Keratinocyte (primary cell): ENCODE results near the gene INSR. TPM values are rescaled to one million over a fixed set of nuclear protein-coding genes. Genes with fewer than 3 reads are reported as not detected.
A peak's percentile ranks its signal among the peaks of the same experiment; 100 is the strongest.

Experiments used
- DNase-seq: peaks from one replicate; pipeline ENCODE4 v3.0.0-alpha.2; 2011; ENCODE audit warnings: low read depth, missing footprints, low spot score
- FAIRE-seq: peaks from 2 replicates; lab custom pipeline; 2011; peaks lifted over from hg19 to GRCh38; lab: Jason Lieb, UNC
- H2AFZ ChIP-seq: 2 replicates; pipeline ENCODE4 v1.6.0; 2012; ENCODE audit warnings: low read length, control low read depth, inconsistent platforms; ENCODE audit not compliant: control insufficient read depth
- H3K27ac ChIP-seq: 2 replicates; pipeline ENCODE4 v1.5.1; 2011; ENCODE audit warnings: low read length; ENCODE audit not compliant: control insufficient read depth, insufficient read depth
- H3K27me3 ChIP-seq: 3 replicates; pipeline ENCODE4 v1.6.0; 2011; ENCODE audit warnings: low read length; ENCODE audit not compliant: control insufficient read depth, insufficient read depth; ENCODE audit errors: extremely low read depth
- H3K36me3 ChIP-seq, 2 experiments: 2 replicates in 1 of 2; 3 replicates in 1 of 2; pipeline ENCODE4 v1.5.1; 2011; ENCODE audit warnings: low read length in 2 of 2, mild to moderate bottlenecking in 1 of 2; ENCODE audit not compliant: control insufficient read depth in 2 of 2, insufficient read depth in 2 of 2; ENCODE audit errors: extremely low read depth in 1 of 2
- H3K4me1 ChIP-seq: 3 replicates; pipeline ENCODE4 v1.5.1; 2011; ENCODE audit warnings: low read length; ENCODE audit not compliant: control insufficient read depth, insufficient read depth; ENCODE audit errors: extremely low read depth
- H3K4me2 ChIP-seq: 3 replicates; pipeline ENCODE4 v1.6.0; 2011; ENCODE audit warnings: low read depth, low read length; ENCODE audit not compliant: control insufficient read depth, insufficient read depth; ENCODE audit errors: extremely low read depth
- H3K4me3 ChIP-seq, 3 experiments: fragments of 200-600 bp in 1 of 3; sonication (generic) in 1 of 3; 2 replicates in 2 of 3; 3 replicates in 1 of 3; pipeline ENCODE4 v1.5.1; 2011 to 2016; ENCODE audit warnings: low read length in 3 of 3, mild to moderate bottlenecking in 3 of 3, control low read depth in 2 of 3, inconsistent platforms in 1 of 3, low read depth in 1 of 3, mixed read lengths in 1 of 3, mixed run types in 1 of 3, moderate library complexity in 1 of 3; ENCODE audit not compliant: control insufficient read depth in 2 of 3, insufficient read depth in 2 of 3; ENCODE audit errors: extremely low read depth in 1 of 3
- H3K79me2 ChIP-seq: 2 replicates; pipeline ENCODE4 v1.6.0; 2012; ENCODE audit warnings: low read length; ENCODE audit not compliant: control insufficient read depth, insufficient read depth
- H3K9ac ChIP-seq: 3 replicates; pipeline ENCODE4 v1.6.0; 2011; ENCODE audit warnings: low read length; ENCODE audit not compliant: control insufficient read depth, insufficient read depth; ENCODE audit errors: extremely low read depth
- H3K9me1 ChIP-seq: 3 replicates; pipeline ENCODE4 v1.6.0; 2011; ENCODE audit warnings: low read length; ENCODE audit not compliant: control insufficient read depth, insufficient read depth; ENCODE audit errors: extremely low read depth
- H3K9me3 ChIP-seq: 2 replicates; pipeline ENCODE4 v1.5.1; 2012; ENCODE audit warnings: low read depth, low read length; ENCODE audit not compliant: control insufficient read depth
- H4K20me1 ChIP-seq: 3 replicates; pipeline ENCODE4 v1.6.0; 2011; ENCODE audit warnings: low read length; ENCODE audit not compliant: control insufficient read depth, insufficient read depth; ENCODE audit errors: extremely low read depth
- CTCF ChIP-seq, 3 experiments: IDR thresholded peaks in 1 of 3; conservative IDR thresholded peaks in 1 of 3; optimal IDR thresholded peaks in 1 of 3; 2 replicates in 2 of 3; 3 replicates in 1 of 3; pipeline versions ENCODE3 to v1.5.1; 2011; ENCODE audit warnings: low read length in 3 of 3, mild to moderate bottlenecking in 3 of 3, moderate library complexity in 2 of 3, control low read depth in 1 of 3, inconsistent platforms in 1 of 3; ENCODE audit not compliant: insufficient read depth in 2 of 3; ENCODE audit errors: extremely low read depth in 1 of 3
- EZH2 ChIP-seq: IDR thresholded peaks from one replicate; pipeline ENCODE4 v1.6.1; 2012; ENCODE audit warnings: inconsistent platforms, mild to moderate bottlenecking, low read length, moderate library complexity
- dilution Hi-C: fragments of 300-500 bp; cut with MboI; formaldehyde crosslinking; loops from one replicate; pipeline ENCODE4 v1.7.0; 2020; ENCODE audit warnings: low sequenced_read_pairs; ENCODE audit not compliant: extremely low pct_ligation_motif_present
- polyA plus RNA-seq, 5 experiments: library from polyadenylated mRNA; depleted of rRNA in 3 of 5; stranded (reverse) in 3 of 5; stranded (forward) in 1 of 5; unstranded in 1 of 5; fragments of >200 nt; gene quantifications; 1 replicate in 1 of 5; 2 replicates in 3 of 5; 3 replicates in 1 of 5; pipeline versions ENCODE4 v1.2.1 to v1.2.3, GENCODE V29; 2011 to 2012; ENCODE audit warnings: missing spikeins in 2 of 5, low read depth in 1 of 5, low replicate concordance in 1 of 5

Gene INSR
- polyA plus RNA-seq, 1 donor (not counting 4 experiments of a cell fraction or from before 2014, with no cell fraction given): 1.2 TPM

GRCh38 chr19:7159105-7159933, 134.9 kb downstream of the INSR start:
- no peaks in the 10 kb centered on the region for H3K9me1 ChIP-seq
- TF ChIP-seq EZH2 (no peak), CTCF (optimal IDR thresholded peaks at IDR 0.05 in 1 of 3, IDR thresholded peaks at IDR 0.05 in 1 of 3, conservative IDR thresholded peaks at IDR 0.05 in 1 of 3; ENCODE audit: extremely low read depth in 1 of 3, insufficient read depth in 2 of 3, low read length in 3 of 3) (no peak)
- no peaks in the 10 kb centered on the region for H3K4me1 ChIP-seq
- FAIRE-seq (no peak), DNase-seq (no peak)
- no peaks in the 10 kb centered on the region for H3K9me3 ChIP-seq
- no peak overlapping the region for H3K4me3 ChIP-seq
- H2AFZ ChIP-seq: no peak overlapping the region
- H4K20me1 ChIP-seq: no peaks in the 10 kb centered on the region
- no peaks in the 10 kb centered on the region for H3K36me3 ChIP-seq
- H3K9ac ChIP-seq: no peak overlapping the region
- no peak overlapping the region for H3K27ac ChIP-seq
- no peaks in the 10 kb centered on the region for H3K27me3 ChIP-seq
- no peaks in the 10 kb centered on the region for H3K79me2 ChIP-seq
- dilution Hi-C loops: no loop called here
- no peak overlapping the region for H3K4me2 ChIP-seq

GRCh38 chr19:7153022-7153421, 141.2 kb downstream of the INSR start:
- H3K9me1 ChIP-seq: no peaks in the 10 kb centered on the region
- peak; percentile 39 for FAIRE-seq

More at GRCh38 chr19:7153022-7153421, 141.2 kb downstream of the INSR start:
- no peak for DNase-seq
- H3K4me2 ChIP-seq: no peak overlapping the region
- H3K9me3 ChIP-seq: no peaks in the 10 kb centered on the region
- H2AFZ ChIP-seq: no peak overlapping the region
- dilution Hi-C loops: no loop called here
- H3K9ac ChIP-seq: no peak overlapping the region
- TF ChIP-seq CTCF (optimal IDR thresholded peaks at IDR 0.05 in 1 of 3, IDR thresholded peaks at IDR 0.05 in 1 of 3, conservative IDR thresholded peaks at IDR 0.05 in 1 of 3; ENCODE audit: extremely low read depth in 1 of 3, insufficient read depth in 2 of 3, low read length in 3 of 3): no peak
- no peak for TF ChIP-seq EZH2
- no peak overlapping the region for H3K4me3 ChIP-seq
- H3K27me3 ChIP-seq: no peaks in the 10 kb centered on the region
- H3K4me1 ChIP-seq: no peaks in the 10 kb centered on the region
- H3K79me2 ChIP-seq: no peaks in the 10 kb centered on the region
- no peaks in the 10 kb centered on the region for H3K36me3 ChIP-seq
- H4K20me1 ChIP-seq: no peaks in the 10 kb centered on the region
- no peak overlapping the region for H3K27ac ChIP-seq
